HL-60 (cell line): Measurements from ENCODE around the gene EME2.

Experiments
- DNase-seq, 2 experiments: peaks; one replicate each; pipeline ENCODE4 v3.0.0-alpha.2; 2010 to 2020; ENCODE audit warnings: low read depth in 1 of 2, low spot score in 1 of 2
- H3K27ac ChIP-seq: fragments of 250-450 bp; sonication (Bioruptor Pico); replicated peaks from 2 replicates; pipeline ENCODE4 v1.5.1; 2020; ENCODE audit warnings: mild to moderate bottlenecking, moderate library complexity
- H3K27me3 ChIP-seq: fragments of 250-450 bp; sonication (Bioruptor Pico); 2 replicates; pipeline ENCODE4 v1.5.1; 2021; ENCODE audit warnings: mild to moderate bottlenecking, moderate library complexity; ENCODE audit not compliant: insufficient read depth, poor library complexity, severe bottlenecking
- H3K4me3 ChIP-seq: replicated peaks from 2 replicates; pipeline ENCODE4 v1.5.1; 2011; ENCODE audit warnings: mild to moderate bottlenecking, control low read depth, low read length; ENCODE audit not compliant: insufficient read depth
- CTCF ChIP-seq: IDR thresholded peaks from one replicate; pipeline ENCODE4 v1.5.1; 2011; ENCODE audit warnings: low read length, control low read depth, inconsistent platforms; ENCODE audit not compliant: insufficient read depth
- GABPA ChIP-seq: IDR thresholded peaks from 2 replicates; pipeline ENCODE4 v1.6.1; 2012; ENCODE audit warnings: low read depth
- POLR2AphosphoS5 ChIP-seq: IDR thresholded peaks from 2 replicates; pipeline ENCODE4 v1.6.1; 2012; ENCODE audit warnings: low read depth
- REST ChIP-seq: IDR thresholded peaks from 2 replicates; pipeline ENCODE4 v1.6.1; 2012; ENCODE audit warnings: low read depth; ENCODE audit not compliant: insufficient replicate concordance
- SPI1 ChIP-seq: IDR thresholded peaks from 2 replicates; pipeline ENCODE4 v1.6.1; 2012; ENCODE audit warnings: low read depth, mild to moderate bottlenecking, borderline replicate concordance

Gene EME2

GRCh38 chr16:1762879-1763520 is 9.6 kb upstream of the EME2 start:
- TF ChIP-seq POLR2AphosphoS5 (no peak), SPI1 (no peak), GABPA (no peak), CTCF (no peak), REST (no peak)
- Histone ChIP-seq H3K4me3 (no peak overlapping the region), H3K27ac (no peak overlapping the region), H3K27me3 (no peaks in the 10 kb centered on the region)
- no peak for DNase-seq

GRCh38 chr16:1763521-1764511 is 8.8 kb upstream of the EME2 start:
- no peak for DNase-seq
- no peak overlapping the region for H3K27ac ChIP-seq
- H3K27me3 ChIP-seq: no peaks in the 10 kb centered on the region
- H3K4me3 ChIP-seq: no peak overlapping the region
- TF ChIP-seq SPI1 (no peak), POLR2AphosphoS5 (no peak), GABPA (no peak), REST (no peak), CTCF (no peak)

GRCh38 chr16:1764971-1765370 is 7.6 kb upstream of the EME2 start:
- no peaks in the 10 kb centered on the region for H3K27me3 ChIP-seq
- no peak for DNase-seq
- H3K27ac ChIP-seq: no peak overlapping the region
- no peak overlapping the region for H3K4me3 ChIP-seq
- TF ChIP-seq GABPA: no peak
- no peak for TF ChIP-seq REST
- TF ChIP-seq CTCF: no peak
- TF ChIP-seq SPI1: no peak
- TF ChIP-seq POLR2AphosphoS5: no peak
